Progenitor cell of endocrine pancreas (in vitro differentiated cells): ENCODE data around the gene CD300LD. TPM values are rescaled to one million over a fixed set of nuclear protein-coding genes. Genes with fewer than 3 reads are reported as not detected.
"Not testable (repeated sequence)": the region's sequence is repeated elsewhere in the genome, so short reads cannot be mapped to it uniquely, and the experiment has no call there.

Source experiments
- DNase-seq: peaks from one replicate; pipeline ENCODE4 v3.0.0; 2021; ENCODE audit warnings: low spot score; ENCODE audit not compliant: unreplicated experiment
- H3K27ac Mint-ChIP-seq: 2 replicates; pipeline ENCODE4 v1.8.0; 2021; ENCODE audit warnings: mild to moderate bottlenecking, moderate library complexity, mixed read lengths
- H3K27me3 Mint-ChIP-seq: 2 replicates; pipeline ENCODE4 v1.8.0; 2021; ENCODE audit warnings: mixed read lengths
- H3K36me3 Mint-ChIP-seq: 2 replicates; pipeline ENCODE4 v1.8.0; 2022; ENCODE audit warnings: mixed read lengths; ENCODE audit not compliant: insufficient read depth
- H3K4me1 Mint-ChIP-seq: 2 replicates; pipeline ENCODE4 v1.8.0; 2021; ENCODE audit warnings: low read depth, mixed read lengths
- H3K4me3 Mint-ChIP-seq: 2 replicates; pipeline ENCODE4 v1.8.0; 2021; ENCODE audit warnings: low read depth, mild to moderate bottlenecking, moderate library complexity, mixed read lengths
- H3K9me3 Mint-ChIP-seq: 2 replicates; pipeline ENCODE4 v1.8.0; 2021; ENCODE audit warnings: low read depth, mixed read lengths
- CTCF ChIP-seq: fragments of 200-600 bp; sonication (generic); IDR thresholded peaks from one replicate; pipeline ENCODE4 v1.5.0; 2021; ENCODE audit warnings: antibody characterized with exemption, mild to moderate bottlenecking; ENCODE audit not compliant: unreplicated experiment
- long read RNA-seq: library from polyadenylated mRNA; unstranded; transcript quantifications from one replicate; pipeline ENCODE4 v2.0.0, GENCODE V29; 2020
- total RNA-seq: library from RNA; stranded (reverse); gene quantifications from 2 replicates; pipeline ENCODE4 v1.2.1, GENCODE V29; 2021

Gene CD300LD
- not detected in 2 replicates for total RNA-seq
- long read RNA-seq, result 0 reads

- Mint-ChIP-seq H3K36me3 (no peaks in the 10 kb centered on the region), H3K27ac (no peak within 1 kb of the TSS), H3K27me3 (peaks cover 24% of the 10 kb centered on the region), H3K9me3 (no peaks in the 10 kb centered on the region), H3K4me1 (no peaks in the 10 kb centered on the region), H3K4me3 (no peak within 1 kb of the TSS)
- no peak for TF ChIP-seq CTCF
- DNase-seq, result no peak
These were observed at the start of gene CD300LD for GRCh38 chr17:74592087-74592990. Gene CD300LD (minus strand): TSS chr17:74592283. CDS start chr17:74592202, 81 bp downstream.

GRCh38 chr17:74641224-74641957, 49.3 kb upstream of the CD300LD start:
- no peaks in the 10 kb centered on the region for H3K36me3 Mint-ChIP-seq
- peaks cover 2% of the 10 kb centered on the region for H3K9me3 Mint-ChIP-seq
- no peak overlapping the region for H3K4me3 Mint-ChIP-seq
- peaks cover 38% of the 10 kb centered on the region for H3K27me3 Mint-ChIP-seq
- no peak for DNase-seq
- H3K27ac Mint-ChIP-seq, result no peak overlapping the region
- no peaks in the 10 kb centered on the region for H3K4me1 Mint-ChIP-seq
- no peak for TF ChIP-seq CTCF

GRCh38 chr17:74639704-74640151, 47.6 kb upstream of the CD300LD start:
- Mint-ChIP-seq H3K9me3 (no peaks in the 10 kb centered on the region), H3K27me3 (peaks cover 38% of the 10 kb centered on the region), H3K4me3 (no peak overlapping the region), H3K4me1 (peaks cover 3% of the 10 kb centered on the region), H3K27ac (no peak overlapping the region), H3K36me3 (no peaks in the 10 kb centered on the region)
- no peak for TF ChIP-seq CTCF
- DNase-seq, result no peak

GRCh38 chr17:74637926-74638325, 45.8 kb upstream of the CD300LD start:
- H3K27ac Mint-ChIP-seq, result no peak overlapping the region
- TF ChIP-seq CTCF, result no peak
- H3K4me1 Mint-ChIP-seq, result peaks cover 7% of the 10 kb centered on the region
- DNase-seq, result no peak
- H3K4me3 Mint-ChIP-seq, result no peak overlapping the region
- no peaks in the 10 kb centered on the region for H3K36me3 Mint-ChIP-seq
- H3K27me3 Mint-ChIP-seq, result peaks cover 23% of the 10 kb centered on the region
- H3K9me3 Mint-ChIP-seq, result no peaks in the 10 kb centered on the region

GRCh38 chr17:74637265-74637664, 45.2 kb upstream of the CD300LD start:
- H3K27ac Mint-ChIP-seq, result no peak overlapping the region
- peaks cover 7% of the 10 kb centered on the region for H3K4me1 Mint-ChIP-seq

GRCh38 chr17:74636541-74637085, 44.5 kb upstream of the CD300LD start:
- not testable (repeated sequence) for H3K36me3 Mint-ChIP-seq, H3K9me3 Mint-ChIP-seq, H3K27ac Mint-ChIP-seq, DNase-seq, H3K4me1 Mint-ChIP-seq, H3K4me3 Mint-ChIP-seq
- H3K27me3 Mint-ChIP-seq, result peaks cover 17% of the 10 kb centered on the region

More at GRCh38 chr17:74637265-74637664, 45.2 kb upstream of the CD300LD start:
- no peak for TF ChIP-seq CTCF
- H3K9me3 Mint-ChIP-seq, result no peaks in the 10 kb centered on the region
- H3K27me3 Mint-ChIP-seq, result peaks cover 20% of the 10 kb centered on the region
- no peak overlapping the region for H3K4me3 Mint-ChIP-seq
- no peaks in the 10 kb centered on the region for H3K36me3 Mint-ChIP-seq
- no peak for DNase-seq
